AML-193 (cell line): ENCODE measurements around the gene MS4A13.
"Not testable (repeated sequence)": the region's sequence is repeated elsewhere in the genome, so short reads cannot be mapped to it uniquely, and the experiment has no call there.

Experiments used
- DNase-seq, 2 experiments: peaks; one replicate each; lab custom pipeline; 2025; lab: John Stamatoyannopoulos, UW

MS4A13 gene

DNA sequence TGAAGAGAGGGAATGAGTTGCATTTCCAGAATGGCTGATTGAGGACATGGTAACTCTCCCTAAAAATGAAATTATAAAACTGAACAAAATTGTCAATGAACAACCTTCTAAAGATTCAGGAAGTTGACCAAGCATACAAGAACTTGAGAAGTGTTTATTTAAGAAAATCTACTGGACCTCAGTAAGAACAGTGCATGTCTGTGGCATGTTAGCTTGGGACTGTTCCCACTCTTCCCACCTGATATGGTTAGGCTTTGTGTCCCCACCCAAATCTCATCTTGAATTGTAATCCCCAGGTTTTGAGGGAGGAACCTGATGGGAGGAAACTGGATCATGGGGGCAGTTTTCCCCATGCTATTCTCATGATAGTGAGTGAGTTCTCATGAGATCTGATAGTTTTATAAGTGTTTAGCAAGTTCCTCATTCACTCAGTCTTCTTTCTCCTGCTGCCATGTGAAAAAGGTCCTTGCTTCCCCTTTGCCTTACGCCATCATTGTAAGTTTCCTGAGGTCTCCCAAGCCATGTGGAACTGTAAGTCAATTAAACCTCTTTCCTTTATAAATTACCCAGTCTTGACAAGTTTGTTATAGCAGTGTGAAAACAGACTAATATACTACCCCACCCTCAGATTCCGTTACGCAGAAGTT lies 15.4 kb downstream of the MS4A13 start:
- peak; percentile 2 to 9 for DNase-seq

DNA sequence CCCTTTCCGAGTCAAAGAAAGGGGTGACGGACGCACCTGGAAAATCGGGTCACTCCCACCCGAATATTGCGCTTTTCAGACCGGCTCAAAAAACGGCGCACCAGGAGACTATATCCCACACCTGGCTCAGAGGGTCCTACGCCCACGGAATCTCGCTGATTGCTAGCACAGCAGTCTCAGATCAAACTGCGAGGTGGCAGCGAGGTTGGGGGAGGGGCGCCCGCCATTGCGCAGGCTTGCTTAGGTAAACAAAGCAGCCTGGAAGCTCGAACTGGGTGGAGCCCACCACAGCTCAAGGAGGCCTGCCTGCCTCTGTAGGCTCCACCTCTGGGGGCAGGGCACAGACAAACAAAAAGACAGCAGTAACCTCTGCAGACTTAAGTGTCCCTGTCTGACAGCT lies 17.2 kb downstream of the MS4A13 start:
- DNase-seq, result not testable (repeated sequence)

DNA sequence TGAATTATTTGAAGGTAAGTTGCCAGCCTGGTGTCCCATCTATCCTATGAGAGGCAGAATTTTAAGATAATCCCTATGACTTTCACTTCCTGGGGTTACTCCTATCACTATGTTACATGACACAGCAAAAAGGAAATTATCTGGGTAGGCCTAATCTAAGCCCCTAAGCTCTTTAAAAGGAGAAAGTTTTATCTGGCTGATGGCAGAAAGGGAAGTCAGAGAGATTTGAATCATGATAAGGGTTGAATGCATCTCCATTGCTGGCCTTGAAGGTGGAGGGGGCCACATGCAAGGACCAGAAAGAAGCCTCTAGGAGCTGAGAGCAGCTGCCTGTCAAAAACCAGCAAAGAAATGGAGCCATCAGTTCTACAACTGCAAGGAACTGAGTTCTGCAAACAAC lies 23.4 kb downstream of the MS4A13 start:
- not testable (repeated sequence) for DNase-seq

DNA sequence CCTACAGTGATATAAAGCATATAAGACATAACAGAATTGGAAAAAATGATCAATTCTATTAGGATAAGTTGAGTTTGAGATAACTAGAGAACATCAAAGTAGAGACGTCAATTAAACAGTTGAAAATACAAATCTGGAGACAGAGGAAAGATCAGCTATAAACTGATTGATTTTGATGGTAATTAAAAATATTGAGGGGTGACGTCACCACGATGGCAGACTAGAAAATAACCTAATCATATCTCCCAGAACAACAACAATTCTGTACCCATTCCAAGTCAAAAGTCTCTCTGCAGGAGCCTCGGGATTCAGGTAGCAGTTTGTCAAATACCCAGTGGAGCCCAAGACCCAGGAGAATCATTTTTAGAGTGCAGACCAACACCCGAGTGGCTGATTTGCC lies 28.9 kb downstream of the MS4A13 start:
- no peak for DNase-seq

DNA sequence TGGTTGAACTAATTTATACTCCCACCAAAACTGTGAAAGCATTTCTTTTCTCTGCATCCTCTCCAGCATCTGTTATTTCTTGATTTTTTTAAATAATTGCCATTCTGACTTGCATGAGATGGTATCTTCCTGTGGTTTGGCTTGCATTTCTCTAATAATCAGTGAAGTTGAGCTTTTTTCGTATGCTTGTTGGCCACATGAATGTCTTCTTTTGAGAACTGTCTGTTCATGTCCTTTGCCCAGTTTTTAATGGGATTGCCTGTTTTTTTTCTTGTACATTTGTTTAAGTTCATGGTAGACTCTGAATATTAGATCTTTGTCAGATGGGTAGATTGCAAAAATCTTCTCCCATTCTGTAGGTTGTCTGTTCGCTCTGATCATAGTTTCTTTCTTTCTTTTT lies 46.1 kb downstream of the MS4A13 start:
- no peak for DNase-seq

DNA sequence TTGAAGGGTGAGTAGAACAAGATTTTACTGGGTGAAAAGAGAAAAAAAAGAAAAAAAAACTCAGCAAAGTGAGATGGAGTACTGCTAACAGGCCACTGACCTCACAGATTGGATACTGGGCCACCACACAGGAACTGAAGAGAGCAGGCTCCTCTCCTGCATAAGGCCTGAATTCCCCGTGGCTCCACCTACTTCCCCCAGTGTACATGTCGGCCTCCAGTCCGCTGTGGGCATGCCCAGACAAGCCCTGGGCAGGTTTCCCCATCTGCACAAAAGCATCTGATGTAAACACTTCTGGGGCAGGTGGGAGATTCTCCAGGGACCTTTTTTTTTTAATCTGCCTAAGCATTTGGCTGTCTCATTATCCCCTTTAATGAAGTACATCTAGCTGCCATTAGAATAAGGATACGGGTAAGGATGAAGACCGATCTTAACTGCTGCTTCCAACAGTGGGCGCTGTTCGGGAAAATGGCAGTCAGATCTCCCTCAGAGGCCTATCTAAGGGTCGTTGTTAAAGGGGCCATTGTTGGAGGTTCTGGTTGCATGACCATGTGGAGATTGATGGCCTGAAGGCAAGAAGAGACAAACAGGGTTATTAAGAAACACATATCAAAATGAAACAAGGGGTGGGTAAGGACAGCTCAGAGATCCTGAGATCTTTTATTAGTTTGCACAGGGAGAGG lies 48.5 kb downstream of the MS4A13 start:
- DNase-seq, result no peak

DNA sequence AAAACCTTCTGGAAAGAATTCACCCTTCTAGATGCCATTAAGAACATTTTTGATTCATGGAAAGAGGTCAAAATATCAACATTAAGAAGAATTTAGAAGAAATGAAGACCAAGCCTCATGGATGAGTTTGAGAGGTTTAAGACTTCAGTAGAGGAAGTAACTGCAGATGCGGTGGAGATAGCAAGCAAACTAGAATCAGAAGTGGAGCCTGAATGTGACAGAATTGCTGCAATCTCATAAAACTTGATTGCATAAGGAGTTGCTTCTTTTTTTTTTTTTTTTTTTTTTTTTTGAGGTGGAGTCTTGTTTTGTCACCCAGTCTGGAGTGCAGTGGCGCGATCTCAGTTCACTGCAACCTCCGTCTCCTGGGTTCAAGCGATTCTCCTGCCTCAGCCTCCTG lies 51.6 kb downstream of the MS4A13 start:
- DNase-seq, result peak; percentile 45 to 48

DNA sequence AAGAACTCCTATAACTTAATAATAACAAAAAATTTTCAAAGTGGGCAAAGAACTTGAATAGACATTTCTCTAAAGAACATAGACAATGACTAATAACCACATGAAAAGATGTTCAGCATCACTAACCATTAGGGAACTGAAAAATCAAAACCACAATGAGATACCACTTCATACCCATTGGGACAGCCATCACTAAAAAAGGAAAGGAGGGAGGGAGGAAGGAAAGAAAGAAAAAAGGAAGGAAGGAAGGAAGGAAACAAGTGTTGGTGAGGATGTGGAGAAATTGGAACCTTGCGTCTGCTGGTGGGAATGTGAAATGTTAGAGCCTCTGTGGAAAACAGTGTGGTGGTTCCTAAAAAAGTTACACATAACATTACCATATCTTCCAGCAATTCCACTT lies 55.8 kb downstream of the MS4A13 start:
- DNase-seq, result no peak

DNA sequence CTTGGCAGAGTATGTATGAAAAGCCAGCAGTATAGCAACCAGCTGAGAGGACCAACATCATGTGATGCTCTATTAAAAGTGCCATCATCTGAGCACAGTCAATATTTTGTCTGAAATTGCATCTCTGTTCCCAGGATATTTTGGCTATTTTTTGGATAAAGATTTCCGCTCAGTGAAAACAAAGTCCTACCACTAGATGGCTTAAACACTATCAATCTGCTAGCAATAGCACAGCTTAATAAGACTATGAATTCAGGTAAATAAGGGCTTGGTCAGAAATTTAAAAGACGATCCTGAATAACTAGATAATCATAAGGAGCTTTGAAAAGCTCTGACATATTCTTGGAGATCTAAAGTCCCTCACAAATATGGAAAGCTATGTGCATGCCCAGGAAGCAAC lies 74.4 kb downstream of the MS4A13 start:
- no peak for DNase-seq
